ENCODE data around the gene CR2. TPM values are rescaled to one million over a fixed set of nuclear protein-coding genes. Genes with fewer than 3 reads are reported as not detected.

CR2 gene
- total RNA-seq, 1 donor from 2014 or later: not detected

DNA sequence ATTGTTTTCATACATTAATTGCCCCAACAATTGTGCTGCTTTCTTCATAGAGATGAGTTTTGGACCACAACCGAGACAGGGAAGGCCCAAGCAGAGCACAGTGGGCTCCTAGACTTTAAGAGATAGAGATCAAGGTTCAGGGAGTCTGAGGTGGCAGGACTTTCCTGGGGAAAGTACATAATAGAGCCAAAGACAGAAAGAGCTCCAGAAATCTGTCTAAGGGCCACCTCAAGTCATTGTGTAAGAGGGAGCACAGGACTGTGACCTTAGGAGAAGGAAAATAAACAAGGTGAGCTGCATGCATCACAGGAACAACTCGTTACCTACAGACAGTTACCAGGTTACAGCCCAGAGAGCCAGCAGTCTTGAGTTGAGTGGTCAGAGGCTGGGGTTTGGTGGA is 41.3 kb upstream of the CR2 start:
- TF ChIP-seq CTCF (IDR thresholded peaks at IDR 0.05; ENCODE audit: unreplicated experiment): no peak
- no peaks in the 10 kb centered on the region for H3K36me3 Mint-ChIP-seq (ENCODE audit: low read depth, unreplicated experiment)
- H3K4me1 Mint-ChIP-seq (ENCODE audit: unreplicated experiment): no peaks in the 10 kb centered on the region
- H3K4me3 Mint-ChIP-seq (ENCODE audit: unreplicated experiment): no peak overlapping the region
- H3K27me3 Mint-ChIP-seq (ENCODE audit: unreplicated experiment): no peaks in the 10 kb centered on the region
- H3K9me3 Mint-ChIP-seq (ENCODE audit: unreplicated experiment): no peaks in the 10 kb centered on the region
- H3K27ac Mint-ChIP-seq (ENCODE audit: unreplicated experiment): no peak overlapping the region
- no peak for DNase-seq (ENCODE audit: low spot score)

DNA sequence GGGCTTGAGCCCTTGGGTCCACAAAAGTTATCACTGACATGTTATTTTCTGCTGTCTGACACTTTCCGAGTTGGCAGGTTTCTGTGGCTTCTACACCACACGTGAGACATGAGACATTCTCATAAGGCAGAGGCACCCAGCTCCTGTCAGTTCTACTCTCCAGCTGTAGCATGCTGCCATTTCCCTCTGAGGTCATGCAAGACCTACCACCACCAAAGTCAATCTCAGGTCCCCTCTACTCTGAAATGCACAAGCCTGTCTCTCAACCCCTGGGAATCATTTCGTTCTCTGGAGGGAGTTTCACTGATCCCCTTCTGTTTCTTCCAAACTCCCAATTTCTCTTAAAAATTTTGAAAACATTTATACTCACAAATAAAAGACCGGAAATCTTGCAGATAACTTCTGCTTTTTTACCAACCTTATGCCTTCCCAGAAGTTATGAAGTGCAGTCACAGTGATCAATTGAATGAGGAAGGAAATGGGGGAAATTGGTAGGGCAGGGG is 39.5 kb upstream of the CR2 start:
- TF ChIP-seq CTCF (IDR thresholded peaks at IDR 0.05; ENCODE audit: unreplicated experiment): no peak
- Mint-ChIP-seq H3K27ac (ENCODE audit: unreplicated experiment) (no peak overlapping the region), H3K9me3 (ENCODE audit: unreplicated experiment) (no peaks in the 10 kb centered on the region), H3K4me3 (ENCODE audit: unreplicated experiment) (no peak overlapping the region), H3K36me3 (ENCODE audit: low read depth, unreplicated experiment) (no peaks in the 10 kb centered on the region), H3K4me1 (ENCODE audit: unreplicated experiment) (peaks cover 3% of the 10 kb centered on the region), H3K27me3 (ENCODE audit: unreplicated experiment) (no peaks in the 10 kb centered on the region)
- DNase-seq (ENCODE audit: low spot score): no peak

- no peak for DNase-seq (ENCODE audit: low spot score)
- Mint-ChIP-seq H3K9me3 (ENCODE audit: unreplicated experiment) (no peaks in the 10 kb centered on the region), H3K27ac (ENCODE audit: unreplicated experiment) (no peak overlapping the region), H3K27me3 (ENCODE audit: unreplicated experiment) (no peaks in the 10 kb centered on the region), H3K4me1 (ENCODE audit: unreplicated experiment) (peaks cover 3% of the 10 kb centered on the region), H3K36me3 (ENCODE audit: low read depth, unreplicated experiment) (no peaks in the 10 kb centered on the region), H3K4me3 (ENCODE audit: unreplicated experiment) (no peak overlapping the region)
- TF ChIP-seq CTCF (IDR thresholded peaks at IDR 0.05; ENCODE audit: unreplicated experiment): no peak
Observed at GRCh38 chr1:207417076-207417475, 37.1 kb upstream of the CR2 start.

- no peak overlapping the region for H3K27ac Mint-ChIP-seq (ENCODE audit: unreplicated experiment)
- peaks cover 3% of the 10 kb centered on the region for H3K4me1 Mint-ChIP-seq (ENCODE audit: unreplicated experiment)
- H3K36me3 Mint-ChIP-seq (ENCODE audit: low read depth, unreplicated experiment): no peaks in the 10 kb centered on the region
Observed at GRCh38 chr1:207418351-207418750, 35.8 kb upstream of the CR2 start.

DNA sequence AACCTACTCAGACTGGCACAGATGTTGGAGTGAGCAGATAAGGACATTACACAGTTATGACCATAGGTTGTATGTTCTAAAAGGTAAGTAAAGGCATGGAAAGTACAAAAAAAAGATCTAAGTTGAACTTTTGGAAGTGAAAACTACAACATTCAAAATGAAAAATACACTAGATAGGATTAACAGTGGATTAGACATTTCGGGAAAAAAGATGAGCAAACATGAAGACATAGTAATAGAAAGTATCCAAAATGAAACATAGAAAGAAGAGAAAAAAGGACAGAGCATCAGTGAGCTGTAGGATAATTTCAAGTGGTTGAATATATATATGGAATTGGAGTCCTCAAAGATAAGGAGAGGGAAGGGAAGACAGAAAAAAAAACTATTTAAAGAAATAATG is 34.0 kb upstream of the CR2 start:
- Mint-ChIP-seq H3K36me3 (ENCODE audit: low read depth, unreplicated experiment) (no peaks in the 10 kb centered on the region), H3K27me3 (ENCODE audit: unreplicated experiment) (peaks cover 5% of the 10 kb centered on the region), H3K4me3 (ENCODE audit: unreplicated experiment) (no peak overlapping the region), H3K9me3 (ENCODE audit: unreplicated experiment) (no peaks in the 10 kb centered on the region), H3K27ac (ENCODE audit: unreplicated experiment) (no peak overlapping the region), H3K4me1 (ENCODE audit: unreplicated experiment) (peaks cover 3% of the 10 kb centered on the region)
- DNase-seq (ENCODE audit: low spot score): no peak
- no peak for TF ChIP-seq CTCF (IDR thresholded peaks at IDR 0.05; ENCODE audit: unreplicated experiment)

More at GRCh38 chr1:207418351-207418750, 35.8 kb upstream of the CR2 start:
- no peak for TF ChIP-seq CTCF (IDR thresholded peaks at IDR 0.05; ENCODE audit: unreplicated experiment)
- no peaks in the 10 kb centered on the region for H3K9me3 Mint-ChIP-seq (ENCODE audit: unreplicated experiment)
- H3K4me3 Mint-ChIP-seq (ENCODE audit: unreplicated experiment): no peak overlapping the region
- no peaks in the 10 kb centered on the region for H3K27me3 Mint-ChIP-seq (ENCODE audit: unreplicated experiment)
- DNase-seq (ENCODE audit: low spot score): no peak
